Stimulated activated CD8-positive, alpha-beta memory T cell treated with anti-CD3 and anti-CD28 coated beads, Interleukin-2, amount 100 ng/mL, for 1 hour (primary cell): ENCODE measurements around the gene ENO1.
"Not testable (repeated sequence)": the region's sequence is repeated elsewhere in the genome, so short reads cannot be mapped to it uniquely, and the experiment has no call there.

Experiments
- DNase-seq, 2 donors: peaks; one replicate each; pipeline ENCODE4 v3.0.0-alpha.2; 2020; ENCODE audit warnings: low read depth in 2 of 2

Gene ENO1

GRCh38 chr1:8896775-8897174 is 18.3 kb upstream of the ENO1 start:
- not testable (repeated sequence) for DNase-seq

DNA sequence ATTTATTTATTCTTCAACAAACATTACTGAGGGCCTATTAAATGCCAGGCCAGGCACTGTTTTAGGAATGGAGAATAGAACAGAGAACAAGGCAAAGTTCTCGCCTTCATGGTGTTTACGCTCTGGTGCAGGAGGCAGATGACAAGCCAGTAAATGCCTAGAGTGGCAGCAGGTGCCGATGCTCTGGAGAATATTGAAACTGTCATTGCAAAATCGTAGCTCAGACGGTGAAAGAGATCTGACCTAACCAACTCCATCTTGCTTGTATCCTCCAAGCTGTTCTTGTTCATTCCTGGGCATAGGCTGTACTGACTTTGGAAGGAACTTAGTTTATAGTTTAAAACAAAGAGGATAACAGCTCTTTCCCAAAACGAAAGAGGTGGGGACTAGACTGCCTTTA is 13.5 kb upstream of the ENO1 start:
- DNase-seq, result no peak

DNA sequence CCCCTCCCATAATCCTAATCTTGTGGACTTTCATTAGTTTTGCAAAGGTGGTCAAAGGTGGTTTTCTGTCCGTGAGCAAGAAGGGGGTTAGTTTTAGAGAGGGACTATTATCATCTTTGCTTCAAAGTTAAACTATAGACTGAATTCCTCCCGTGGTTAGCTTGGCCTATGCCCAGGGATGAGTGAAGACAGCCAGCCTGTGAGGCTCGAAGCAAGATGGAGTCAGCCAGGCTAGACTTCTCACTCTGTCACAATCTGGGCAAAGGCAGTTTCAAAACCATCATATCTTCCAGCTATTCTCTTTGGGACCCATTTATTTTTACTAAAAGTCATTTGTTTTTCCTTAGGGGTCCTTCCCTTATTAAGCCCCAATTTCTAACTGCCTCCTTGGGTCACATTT is 12.9 kb upstream of the ENO1 start:
- no peak for DNase-seq

DNA sequence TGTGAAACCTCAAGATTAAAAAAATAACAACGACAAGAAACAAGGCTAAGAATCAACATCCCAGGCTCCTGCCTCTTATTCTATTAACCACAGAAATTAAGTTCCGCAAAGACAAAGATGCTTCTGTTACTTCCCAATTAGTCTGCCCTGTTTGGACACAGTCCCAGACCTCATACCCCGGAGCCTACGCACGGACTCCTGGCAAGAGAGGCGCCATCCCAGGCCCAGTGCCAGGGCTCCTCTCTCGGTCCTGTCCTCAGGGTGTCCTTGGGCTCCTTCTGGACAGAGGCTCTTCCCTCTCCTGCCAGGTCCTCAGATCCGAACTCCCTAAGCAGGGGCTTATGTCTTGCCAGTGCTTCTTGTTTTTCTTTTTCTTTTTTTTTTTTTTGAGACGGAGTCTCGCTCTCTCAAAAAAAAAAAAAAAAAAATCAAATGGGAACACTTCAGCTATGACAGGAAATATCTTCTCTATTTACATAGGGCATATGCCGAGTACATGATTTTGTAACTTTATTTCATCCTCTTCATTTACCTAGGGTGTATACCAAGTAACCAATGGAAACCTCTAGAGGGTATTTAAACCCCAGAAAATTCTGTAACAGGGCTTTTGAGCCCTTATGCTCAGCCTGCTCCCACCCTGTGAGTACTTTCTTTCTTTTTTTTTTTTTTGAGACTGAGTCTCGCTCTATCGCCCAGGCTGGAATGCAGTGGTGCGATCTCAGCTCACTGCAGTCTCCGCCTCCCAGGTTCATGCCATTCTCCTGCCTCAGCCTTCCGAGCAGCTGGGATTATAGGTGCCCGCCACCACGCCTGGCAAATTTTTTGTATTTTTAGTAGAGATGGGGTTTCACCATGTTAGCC is 11.7 kb upstream of the ENO1 start:
- no peak for DNase-seq

- no peak for DNase-seq
Observed at GRCh38 chr1:8889103-8889846, 10.8 kb upstream of the ENO1 start.

DNA sequence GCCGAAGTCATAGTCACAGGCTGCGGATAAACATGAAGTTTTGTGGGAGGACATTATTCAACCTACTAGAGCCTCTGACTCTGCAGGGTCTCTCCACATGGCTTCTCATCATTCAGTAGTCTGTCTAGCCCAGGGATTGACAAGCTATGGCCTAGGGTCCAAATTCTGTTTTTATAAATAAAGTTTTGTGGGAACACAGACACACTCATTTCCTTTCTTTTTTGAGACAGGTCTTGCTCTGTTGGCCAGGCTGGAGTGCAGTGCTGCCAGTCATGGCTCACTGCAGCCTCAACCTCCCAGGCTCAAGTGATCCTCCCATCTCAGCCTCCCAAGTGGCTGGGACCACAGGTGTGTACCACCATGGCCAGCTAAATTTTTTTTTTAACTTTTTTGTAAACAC is 8.1 kb upstream of the ENO1 start:
- no peak for DNase-seq

DNA sequence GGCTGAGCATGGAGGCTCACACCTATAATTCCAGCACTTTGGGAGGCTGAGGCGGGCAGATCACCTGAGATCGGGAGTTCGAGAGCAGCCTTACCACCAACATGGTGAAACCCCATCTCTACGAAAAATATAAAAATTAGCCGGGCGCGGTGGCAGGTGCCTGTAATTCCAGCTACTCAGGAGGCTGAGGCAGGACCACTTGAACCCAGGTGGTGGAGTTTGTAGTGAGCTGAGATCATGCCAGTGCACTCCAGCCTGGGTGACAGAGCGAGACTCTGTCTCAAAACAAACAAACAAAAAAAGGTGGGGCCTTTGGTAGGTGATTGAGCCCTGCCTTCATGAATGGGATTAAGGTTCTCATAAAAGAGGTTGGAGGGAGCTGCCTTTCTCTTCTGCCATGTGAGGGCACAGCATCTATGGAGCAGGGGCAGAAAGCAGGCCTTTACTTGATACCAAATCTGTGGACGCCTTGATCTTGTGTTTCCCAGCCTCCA is 7.6 kb upstream of the ENO1 start:
- DNase-seq, result not testable (repeated sequence)

- DNase-seq, result not testable (repeated sequence)
Observed at GRCh38 chr1:8884105-8884504, 5.6 kb upstream of the ENO1 start.

- DNase-seq, result no peak
Observed at GRCh38 chr1:8883491-8883890, 5.0 kb upstream of the ENO1 start.

DNA sequence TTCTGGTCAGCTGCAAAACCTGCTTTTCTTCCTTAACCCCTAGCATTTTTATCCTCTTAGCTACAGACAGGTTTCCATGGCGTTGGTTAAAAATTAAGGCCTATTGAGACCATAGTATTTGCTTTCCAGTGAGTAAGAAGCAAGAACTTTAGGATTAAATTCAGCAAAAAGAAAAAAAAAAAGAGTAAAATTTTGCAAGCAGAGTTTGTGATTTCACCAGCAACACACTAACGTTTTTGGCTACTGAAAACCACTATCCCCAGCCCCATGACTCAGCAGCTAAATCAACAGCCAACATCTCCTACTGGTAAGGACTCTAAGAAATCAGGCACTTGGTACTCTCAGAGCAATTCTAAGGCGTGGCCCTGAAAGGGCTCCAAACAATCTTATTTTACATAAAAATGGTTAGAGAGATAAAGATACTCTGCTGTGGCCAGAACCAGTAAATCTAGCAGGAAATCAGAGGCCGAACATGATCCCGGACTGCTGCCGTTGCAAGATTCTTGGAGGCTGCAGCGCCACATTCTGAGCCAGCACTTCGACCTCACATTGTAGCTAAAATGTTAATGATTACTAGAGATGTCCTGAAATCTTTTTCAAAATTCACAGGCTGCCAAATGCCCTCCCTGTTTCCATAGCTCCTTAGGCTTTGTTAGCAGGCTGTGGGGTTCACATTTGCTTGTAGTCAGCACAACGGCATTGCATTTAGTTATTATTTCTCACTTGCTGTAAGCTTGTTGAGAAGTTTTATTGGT is 1.6 kb upstream of the ENO1 start:
- no peak for DNase-seq

GRCh38 chr1:8879464-8879921 is 1.0 kb upstream of the ENO1 start:
- DNase-seq, result no peak

GRCh38 chr1:8878698-8879463 is 395 bp upstream of the ENO1 start:
- peak; percentile 98 to 100 for DNase-seq

DNA sequence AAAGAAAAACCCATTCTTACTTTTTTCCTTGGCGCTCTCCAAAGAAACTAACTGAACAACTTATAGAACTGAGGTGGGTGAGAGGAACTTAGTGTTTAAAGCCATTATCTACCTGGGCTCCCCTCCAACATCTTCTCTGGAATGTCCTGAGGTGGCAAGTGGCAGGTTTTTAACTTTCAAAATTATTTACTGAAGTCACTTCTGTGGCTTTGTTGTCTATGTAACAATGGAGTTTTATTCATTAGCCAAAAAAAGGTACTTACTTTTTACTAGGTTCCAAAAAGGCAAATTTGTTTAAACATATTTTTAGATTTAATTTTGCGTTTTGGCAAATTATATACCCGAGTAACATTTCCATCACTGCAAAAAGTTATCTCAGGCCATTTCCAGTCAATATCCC is 2.4 kb downstream of the ENO1 start:
- DNase-seq, result no peak

DNA sequence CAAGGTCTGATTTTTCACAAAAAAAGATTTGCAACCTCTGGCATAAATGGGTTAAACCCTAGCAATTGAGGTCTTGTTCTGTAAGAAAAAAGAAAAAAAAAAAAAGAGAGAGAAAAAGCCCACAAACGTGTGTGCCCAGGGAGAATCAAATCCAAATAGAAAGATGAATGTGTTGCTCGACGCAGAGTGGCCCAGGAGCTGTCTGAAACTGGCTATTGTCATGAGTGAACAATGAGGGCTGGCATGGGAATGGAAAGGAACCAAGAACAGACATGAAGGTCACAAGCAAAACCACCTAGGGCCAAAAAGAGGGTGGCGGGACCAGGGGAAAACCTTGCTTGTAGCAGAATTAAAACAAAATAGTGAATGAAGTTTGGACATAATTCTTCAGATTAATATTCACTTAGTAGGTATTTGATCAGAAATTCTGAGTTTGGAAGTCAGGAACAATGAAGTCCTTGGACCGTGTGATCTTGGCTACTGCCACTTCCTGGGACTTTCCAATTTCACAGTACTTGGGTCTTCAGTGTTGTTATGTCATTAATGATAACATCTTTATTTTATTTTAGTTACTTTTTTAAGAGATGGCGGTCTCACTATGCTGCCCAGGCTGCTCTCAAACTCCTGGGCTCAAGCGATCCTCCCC is 3.1 kb downstream of the ENO1 start:
- DNase-seq, result no peak

DNA sequence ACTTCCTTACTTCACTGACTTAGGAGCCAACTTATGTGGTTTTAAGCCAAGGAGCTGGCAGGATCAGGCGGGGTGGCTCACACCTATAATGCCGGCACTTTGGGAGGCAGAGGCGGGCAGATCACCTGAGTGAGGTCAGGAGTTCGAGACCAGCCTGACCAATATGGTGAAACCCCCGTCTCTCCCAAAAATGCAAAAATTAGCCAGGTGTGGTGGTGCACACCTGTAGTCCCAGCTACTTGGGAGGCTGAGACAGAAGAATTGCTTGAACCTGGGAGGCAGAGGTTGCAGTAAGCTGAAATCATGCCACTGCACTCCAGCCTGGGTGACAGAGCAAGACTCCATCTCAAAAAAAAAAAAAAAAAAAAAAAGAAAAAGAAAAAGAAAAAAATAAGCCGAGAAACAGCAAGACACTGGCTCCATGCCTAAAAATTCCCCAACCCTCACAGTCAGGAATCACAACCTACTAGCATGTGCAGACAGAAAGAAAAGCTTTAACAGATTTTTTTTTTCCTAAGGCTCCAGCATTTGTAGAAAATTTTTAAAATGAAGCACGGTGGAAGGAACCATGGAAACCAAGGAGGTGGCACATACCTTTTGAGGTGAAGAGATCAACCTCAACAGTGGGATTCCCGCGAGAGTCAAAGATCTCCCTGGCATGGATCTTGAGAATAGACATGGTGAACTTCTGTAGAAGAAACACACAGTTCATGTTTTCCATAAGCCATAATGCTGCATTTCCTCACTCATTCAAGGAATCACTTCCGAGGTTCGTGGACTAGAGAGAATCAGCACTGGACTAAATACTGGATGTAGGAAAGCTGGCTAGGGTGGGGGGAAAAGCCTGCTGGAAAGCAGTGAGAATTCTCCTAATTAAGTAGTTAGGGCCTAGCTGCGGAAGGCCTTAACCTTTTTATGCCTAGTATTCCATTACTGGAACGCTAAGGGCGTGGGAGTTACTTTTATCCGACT is 4.0 kb downstream of the ENO1 start:
- DNase-seq, result no peak

- peak; percentile 43 to 63 for DNase-seq
Observed at GRCh38 chr1:8873506-8874229, 4.8 kb downstream of the ENO1 start.

DNA sequence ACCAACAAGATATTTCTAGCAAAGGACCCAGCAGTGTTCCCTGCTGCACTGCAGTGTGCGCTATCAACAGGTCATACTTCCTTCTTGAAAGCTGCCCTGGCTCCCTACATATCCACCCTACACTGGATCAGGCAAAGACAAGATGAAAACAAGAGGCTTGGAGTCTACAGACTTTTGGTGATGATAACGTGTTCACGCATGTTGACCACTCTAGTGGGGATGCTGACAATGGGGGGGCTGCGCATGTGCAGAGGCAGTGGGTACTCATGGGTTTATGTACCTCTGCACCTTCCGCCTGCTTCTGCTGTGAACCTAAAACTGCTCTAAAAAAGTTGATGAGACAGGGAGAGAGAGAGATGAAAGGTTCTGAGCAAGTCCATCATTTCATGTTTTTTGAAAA is 5.5 kb downstream of the ENO1 start:
- DNase-seq, result no peak

DNA sequence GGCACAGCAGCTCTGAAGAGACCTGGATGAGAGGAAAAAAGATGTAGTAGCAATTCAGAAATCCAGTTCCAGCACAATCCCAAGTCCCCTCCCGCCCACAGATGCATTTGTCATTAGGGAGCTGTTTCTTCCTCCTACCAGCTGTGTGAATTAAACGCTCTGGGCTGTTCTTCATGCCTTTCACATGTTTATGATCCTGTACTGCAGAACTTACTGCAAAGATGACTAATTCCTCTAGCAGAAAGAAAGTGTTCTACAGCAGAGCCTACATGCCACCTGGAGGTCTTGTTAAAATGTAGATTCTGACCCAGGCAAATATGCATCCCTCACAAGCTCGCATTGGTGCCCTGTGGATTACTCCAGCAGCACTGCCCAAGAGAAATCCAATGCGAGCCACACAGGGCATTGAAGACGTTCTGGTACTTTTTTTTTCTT is 6.5 kb downstream of the ENO1 start:
- DNase-seq, result no peak

GRCh38 chr1:8871539-8871935 is 6.9 kb downstream of the ENO1 start:
- DNase-seq, result no peak
